NOMO-1 (cell line): ENCODE results near the gene FREM1.
"Not testable (repeated sequence)": the region's sequence is repeated elsewhere in the genome, so short reads cannot be mapped to it uniquely, and the experiment has no call there.

Experiments used
- DNase-seq, 2 experiments: peaks; one replicate each; lab custom pipeline; 2025; ENCODE audit not compliant: unreplicated experiment in 2 of 2; lab: John Stamatoyannopoulos, UW

The FREM1 gene, protein sequence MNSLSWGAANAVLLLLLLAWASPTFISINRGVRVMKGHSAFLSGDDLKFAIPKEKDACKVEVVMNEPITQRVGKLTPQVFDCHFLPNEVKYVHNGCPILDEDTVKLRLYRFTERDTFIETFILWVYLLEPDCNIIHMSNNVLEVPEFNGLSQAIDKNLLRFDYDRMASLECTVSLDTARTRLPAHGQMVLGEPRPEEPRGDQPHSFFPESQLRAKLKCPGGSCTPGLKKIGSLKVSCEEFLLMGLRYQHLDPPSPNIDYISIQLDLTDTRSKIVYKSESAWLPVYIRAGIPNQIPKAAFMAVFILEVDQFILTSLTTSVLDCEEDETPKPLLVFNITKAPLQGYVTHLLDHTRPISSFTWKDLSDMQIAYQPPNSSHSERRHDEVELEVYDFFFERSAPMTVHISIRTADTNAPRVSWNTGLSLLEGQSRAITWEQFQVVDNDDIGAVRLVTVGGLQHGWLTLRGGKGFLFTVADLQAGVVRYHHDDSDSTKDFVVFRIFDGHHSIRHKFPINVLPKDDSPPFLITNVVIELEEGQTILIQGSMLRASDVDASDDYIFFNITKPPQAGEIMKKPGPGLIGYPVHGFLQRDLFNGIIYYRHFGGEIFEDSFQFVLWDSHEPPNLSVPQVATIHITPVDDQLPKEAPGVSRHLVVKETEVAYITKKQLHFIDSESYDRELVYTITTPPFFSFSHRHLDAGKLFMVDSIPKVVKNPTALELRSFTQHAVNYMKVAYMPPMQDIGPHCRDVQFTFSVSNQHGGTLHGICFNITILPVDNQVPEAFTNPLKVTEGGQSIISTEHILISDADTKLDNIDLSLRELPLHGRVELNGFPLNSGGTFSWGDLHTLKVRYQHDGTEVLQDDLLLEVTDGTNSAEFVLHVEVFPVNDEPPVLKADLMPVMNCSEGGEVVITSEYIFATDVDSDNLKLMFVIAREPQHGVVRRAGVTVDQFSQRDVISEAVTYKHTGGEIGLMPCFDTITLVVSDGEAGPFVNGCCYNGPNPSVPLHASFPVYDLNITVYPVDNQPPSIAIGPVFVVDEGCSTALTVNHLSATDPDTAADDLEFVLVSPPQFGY (N-terminal part only)

GRCh38 chr9:14909961-14910805 lies at the start of gene FREM1:
Gene FREM1 (minus strand): TSS chr9:14910428. CDS start chr9:14868977, 41,451 bp downstream.
- DNase-seq: no peak

DNA sequence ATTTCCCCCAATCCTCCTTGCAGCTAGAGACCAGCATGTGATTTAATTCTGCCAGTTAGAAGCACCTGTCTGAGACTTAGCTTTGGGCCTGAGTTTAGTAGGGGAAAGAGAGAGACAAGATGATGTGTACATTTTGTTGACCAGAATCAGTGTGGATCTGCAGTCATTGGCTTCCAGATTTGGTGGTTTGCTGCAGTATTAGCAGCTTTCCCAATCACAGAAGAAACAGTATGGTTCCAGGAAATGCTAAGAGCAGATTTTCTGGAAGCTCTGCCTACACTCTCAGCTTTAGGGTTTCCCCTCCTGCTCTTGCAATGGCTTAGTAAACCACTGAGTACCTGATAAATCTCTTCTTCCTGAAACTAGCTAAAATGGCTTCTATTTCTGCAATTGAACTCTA lies 48.8 kb upstream of the FREM1 start:
- DNase-seq: no peak

- DNase-seq: no peak
These were observed 46.9 kb upstream of the FREM1 start for GRCh38 chr9:14957109-14957508.

GRCh38 chr9:14956208-14956607 lies 46.0 kb upstream of the FREM1 start:
- no peak for DNase-seq

GRCh38 chr9:14945351-14945750 lies 35.1 kb upstream of the FREM1 start:
- DNase-seq: no peak

- DNase-seq: no peak
These were observed 31.5 kb upstream of the FREM1 start for GRCh38 chr9:14941501-14942405.

DNA sequence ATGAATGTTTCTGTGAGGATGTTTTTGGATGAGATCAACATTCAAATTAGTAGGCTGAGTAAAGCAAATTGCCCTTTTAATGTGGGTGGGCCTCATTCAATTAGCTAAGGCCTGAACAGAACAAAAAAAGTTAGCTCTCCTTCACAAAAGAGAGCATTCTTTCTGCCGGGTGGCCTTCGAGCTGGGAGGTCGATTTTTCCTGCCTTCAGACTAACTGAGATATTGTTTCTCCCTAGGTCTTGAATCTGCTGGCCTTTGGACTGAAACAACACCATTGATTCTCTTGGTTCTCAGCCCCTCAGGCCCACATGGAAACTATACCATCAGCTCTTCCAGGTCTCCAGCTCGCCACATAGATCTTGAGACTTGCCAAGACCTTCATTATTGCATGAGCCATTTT lies 29.1 kb upstream of the FREM1 start:
- no peak for DNase-seq

DNA sequence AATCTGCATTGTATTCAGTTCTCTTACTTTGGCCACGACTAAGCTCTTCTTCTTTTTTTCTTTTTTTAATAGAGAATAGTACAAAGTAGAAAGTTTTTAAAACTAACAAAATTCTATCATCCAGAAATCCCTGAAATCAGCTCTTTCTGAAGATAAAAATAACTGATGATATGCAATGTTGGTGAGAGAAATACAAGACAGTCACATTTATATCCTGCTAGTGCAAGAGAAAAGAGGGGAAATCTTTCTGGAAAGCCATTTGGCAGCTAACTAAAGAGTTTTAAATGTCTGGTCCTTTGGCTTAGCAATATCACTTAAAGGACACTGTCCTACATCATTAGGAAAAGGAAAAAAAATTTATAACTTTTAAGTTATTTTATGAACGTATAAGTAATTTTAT lies 27.0 kb upstream of the FREM1 start:
- DNase-seq: no peak

DNA sequence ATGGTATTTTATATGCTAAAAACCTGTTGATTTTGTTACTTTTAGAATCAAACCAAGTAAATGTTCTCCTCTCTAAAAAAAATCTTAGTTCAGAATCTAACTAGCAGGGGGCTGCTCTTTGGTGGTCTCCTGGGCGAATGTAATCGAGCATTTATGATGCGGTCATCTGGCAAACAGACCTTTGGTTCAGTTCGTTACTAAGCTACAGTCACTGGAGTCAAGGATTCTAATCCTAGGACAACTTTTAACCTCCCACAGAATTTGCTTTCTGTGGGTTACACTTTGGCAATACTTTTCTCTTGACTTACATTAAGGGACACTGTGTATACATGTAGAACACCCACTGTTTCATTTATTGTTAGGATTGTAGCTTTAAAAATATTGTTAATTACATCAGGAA lies 26.3 kb upstream of the FREM1 start:
- no peak for DNase-seq

DNA sequence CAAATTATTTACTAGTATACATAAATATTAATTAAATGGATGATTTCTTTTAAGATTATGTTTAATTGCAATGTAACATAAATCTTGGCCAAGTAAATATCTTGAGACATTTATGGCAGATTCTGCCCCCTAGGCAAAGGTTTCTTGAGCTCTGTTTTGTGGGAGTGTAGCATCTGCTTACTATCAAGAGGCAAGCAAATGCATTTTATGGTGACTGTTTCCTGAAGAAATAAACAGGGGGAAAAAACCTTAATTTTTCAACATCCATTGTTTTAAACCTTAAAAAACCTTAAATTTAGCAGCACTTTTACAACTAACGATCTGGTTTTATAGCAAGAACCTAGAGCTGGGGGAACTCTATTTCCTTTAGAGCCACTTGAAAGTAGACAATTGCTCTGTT lies 25.7 kb upstream of the FREM1 start:
- DNase-seq: no peak

DNA sequence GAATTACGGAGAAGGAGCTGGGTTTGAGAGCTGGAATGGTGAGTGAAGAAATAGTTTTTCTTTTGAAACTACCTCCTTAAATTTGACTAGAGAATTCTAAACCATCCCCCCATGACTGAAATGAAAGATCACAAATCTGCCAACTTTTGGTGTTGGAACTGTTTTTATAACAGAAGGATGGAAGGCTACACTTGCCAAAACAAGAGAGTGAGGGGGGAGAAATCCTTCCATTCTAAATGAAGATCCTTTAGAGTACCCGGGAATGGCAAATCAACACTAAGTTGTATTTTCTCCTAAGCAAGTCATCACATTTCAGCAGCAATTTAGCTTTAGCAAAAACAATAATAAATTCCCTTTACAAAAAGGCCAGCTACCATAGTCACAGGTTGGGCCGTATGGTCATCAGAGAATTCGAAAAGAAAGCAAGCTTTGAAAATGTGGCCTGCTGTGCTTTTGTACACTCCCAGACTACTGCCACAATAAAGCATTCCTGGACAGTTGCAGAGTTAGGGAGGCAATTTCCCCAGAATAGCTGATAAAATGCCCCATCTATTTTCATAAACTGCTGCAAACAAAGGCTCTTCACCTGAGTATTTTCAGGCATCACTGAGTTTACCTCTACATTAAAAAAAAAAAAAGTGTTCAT lies 25.0 kb upstream of the FREM1 start:
- DNase-seq: no peak

GRCh38 chr9:14932641-14933040 lies 22.4 kb upstream of the FREM1 start:
- no peak for DNase-seq

DNA sequence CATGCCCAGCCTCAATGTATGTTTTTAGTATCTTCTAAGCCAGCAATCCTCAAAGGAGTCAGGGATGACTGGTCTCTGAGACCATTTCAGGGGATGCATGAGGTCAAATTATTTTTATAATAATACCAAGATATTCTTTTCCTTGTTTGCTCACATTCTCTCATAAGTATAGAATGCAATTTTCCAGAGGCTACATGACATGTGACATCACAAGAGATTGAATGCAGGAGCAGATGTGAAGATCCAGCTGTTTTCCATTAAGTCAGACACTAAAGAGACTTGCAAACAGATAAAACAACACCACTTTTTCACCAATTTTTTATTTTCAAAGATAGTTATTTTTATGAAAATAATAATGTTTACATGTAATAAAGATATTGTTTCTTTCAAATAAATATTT lies 22.0 kb upstream of the FREM1 start:
- no peak for DNase-seq

DNA sequence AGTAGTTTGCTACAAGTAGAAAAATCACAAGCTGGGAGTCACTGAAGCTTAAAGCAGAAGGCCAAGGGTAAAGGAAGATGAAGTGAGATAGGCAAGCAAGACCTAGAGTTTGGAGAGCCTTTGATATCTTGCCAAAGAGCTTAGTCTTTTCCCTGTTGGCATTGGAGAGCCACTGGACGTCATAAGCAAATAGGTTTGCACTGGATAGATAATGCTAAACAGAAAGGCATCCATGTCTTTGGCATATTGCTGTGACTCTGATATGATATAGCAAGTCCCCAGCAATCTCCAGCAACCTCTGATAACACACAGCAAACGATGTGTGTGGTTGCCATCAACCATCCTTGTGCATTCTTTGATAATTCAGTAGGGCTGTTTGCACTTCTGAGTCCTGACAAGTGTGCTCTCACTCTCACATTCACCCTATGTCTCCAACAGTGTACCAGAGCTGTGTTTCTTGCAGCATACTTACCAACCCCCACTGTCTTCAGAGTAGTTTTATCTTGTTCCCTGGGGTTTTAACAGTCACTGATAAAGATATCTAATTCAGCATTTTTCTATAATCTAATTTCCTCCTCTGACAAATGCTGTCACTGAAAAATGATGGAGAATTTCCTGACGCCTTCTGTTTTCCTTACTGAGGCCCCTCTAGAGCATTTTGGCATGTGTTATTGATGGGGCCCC lies 16.9 kb upstream of the FREM1 start:
- no peak for DNase-seq

- DNase-seq: no peak
These were observed 14.3 kb upstream of the FREM1 start for GRCh38 chr9:14924230-14925219.

- DNase-seq: no peak
These were observed 13.5 kb upstream of the FREM1 start for GRCh38 chr9:14923701-14924100.

DNA sequence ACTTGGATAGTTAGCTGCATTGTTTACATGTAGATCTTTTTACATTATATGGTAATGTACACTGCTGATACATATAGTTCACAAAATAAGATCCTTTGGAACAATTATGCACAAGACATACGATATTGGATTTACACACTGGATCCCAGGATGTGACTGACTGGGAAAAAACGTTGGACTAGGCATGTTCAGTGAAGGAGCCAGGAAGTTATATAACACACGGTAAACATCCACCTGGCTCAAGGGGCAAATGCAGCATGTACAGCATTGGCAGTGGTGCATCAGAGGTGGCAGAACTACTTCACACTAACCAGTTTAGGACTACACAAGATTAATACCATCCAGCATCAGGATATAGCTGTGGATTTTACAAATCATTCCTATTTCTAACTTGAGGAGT lies 10.6 kb upstream of the FREM1 start:
- DNase-seq: not testable (repeated sequence)
